ENCODE measurements around the gene PNPLA8. TPM values are rescaled to one million over a fixed set of nuclear protein-coding genes. Genes with fewer than 3 reads are reported as not detected.
"Not testable (repeated sequence)": the region's sequence is repeated elsewhere in the genome, so short reads cannot be mapped to it uniquely, and the experiment has no call there.

Gene PNPLA8
- polyA plus RNA-seq, 1 donor, result 24.1 TPM

- no peak overlapping the region for H3K4me3 ChIP-seq (ENCODE audit: low read length)
- DNase-seq, result no peak
- no peaks in the 10 kb centered on the region for H3K27me3 ChIP-seq (ENCODE audit: control insufficient read depth, insufficient read depth, low read length)
- H3K4me1 ChIP-seq (ENCODE audit: control insufficient read depth, insufficient read depth, low read length), result no peaks in the 10 kb centered on the region
- 100% methylated on average over 1 of the region's 1 CpG for WGBS (ENCODE audit: insufficient coverage, low lambda C conversion rate)
- H3K27ac ChIP-seq (ENCODE audit: low read length), result no peak overlapping the region
- no peaks in the 10 kb centered on the region for H3K36me3 ChIP-seq (ENCODE audit: control insufficient read depth, insufficient read depth, low read length)
- peaks cover 18% of the 10 kb centered on the region for H3K9me3 ChIP-seq (ENCODE audit: control insufficient read depth, low read depth, low read length)
Measured at GRCh38 chr7:108557617-108558016, 31.7 kb upstream of the PNPLA8 start.

DNA sequence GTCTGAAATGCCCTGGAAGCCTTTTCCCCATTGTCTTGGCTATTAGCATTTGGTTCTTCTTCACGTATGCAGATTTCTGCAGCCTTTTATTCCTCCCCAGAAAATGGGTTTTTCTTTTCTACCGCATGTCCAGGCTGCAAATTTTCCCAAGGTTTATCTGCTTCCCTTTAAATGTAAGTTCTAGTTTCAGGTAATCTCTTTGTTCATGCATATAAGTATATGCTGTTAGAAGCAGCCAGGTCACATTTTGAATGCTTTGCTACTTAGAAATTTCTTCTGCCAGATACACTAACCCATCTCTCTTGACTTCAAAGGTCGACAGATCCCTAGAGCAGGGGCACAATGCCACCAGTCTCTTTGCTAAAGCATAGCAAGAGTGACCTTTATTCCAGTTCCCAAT lies 31.3 kb upstream of the PNPLA8 start:
- Histone ChIP-seq H3K27ac (ENCODE audit: low read length) (no peak overlapping the region), H3K36me3 (ENCODE audit: control insufficient read depth, insufficient read depth, low read length) (no peaks in the 10 kb centered on the region), H3K9me3 (ENCODE audit: control insufficient read depth, low read depth, low read length) (peaks cover 18% of the 10 kb centered on the region), H3K4me3 (ENCODE audit: low read length) (no peak overlapping the region), H3K27me3 (ENCODE audit: control insufficient read depth, insufficient read depth, low read length) (no peaks in the 10 kb centered on the region), H3K4me1 (ENCODE audit: control insufficient read depth, insufficient read depth, low read length) (no peaks in the 10 kb centered on the region)
- 93% methylated on average over 2 of the region's 3 CpGs for WGBS (ENCODE audit: insufficient coverage, low lambda C conversion rate)
- no peak for DNase-seq

DNA sequence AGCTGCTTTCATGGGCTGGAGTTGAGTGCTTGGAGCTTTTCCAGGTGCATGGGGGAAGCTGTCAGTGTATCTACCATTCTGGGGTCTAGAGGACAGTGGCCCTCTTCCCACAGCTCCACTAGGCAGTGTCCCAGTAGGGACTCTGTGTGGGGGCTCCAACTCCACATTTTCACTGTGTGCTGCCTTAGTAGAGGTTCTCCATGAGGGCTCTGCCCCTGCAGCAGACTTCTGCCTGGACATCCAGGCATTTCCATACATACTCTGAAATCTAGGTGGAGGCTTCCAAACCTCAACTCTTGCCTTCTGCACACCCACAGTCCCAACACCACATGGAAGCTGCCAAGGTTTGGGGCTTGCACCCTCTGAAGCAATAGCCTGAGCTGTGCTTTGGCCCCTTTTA lies 30.7 kb upstream of the PNPLA8 start:
- H3K4me3 ChIP-seq (ENCODE audit: low read length); DNase-seq; H3K4me1 ChIP-seq (ENCODE audit: control insufficient read depth, insufficient read depth, low read length); H3K27me3 ChIP-seq (ENCODE audit: control insufficient read depth, insufficient read depth, low read length); H3K27ac ChIP-seq (ENCODE audit: low read length); H3K36me3 ChIP-seq (ENCODE audit: control insufficient read depth, insufficient read depth, low read length): not testable (repeated sequence)
- H3K9me3 ChIP-seq (ENCODE audit: control insufficient read depth, low read depth, low read length), result peaks cover 18% of the 10 kb centered on the region

GRCh38 chr7:108548141-108548896 lies 22.4 kb upstream of the PNPLA8 start:
- H3K9me3 ChIP-seq (ENCODE audit: control insufficient read depth, low read depth, low read length); H3K4me1 ChIP-seq (ENCODE audit: control insufficient read depth, insufficient read depth, low read length); H3K27me3 ChIP-seq (ENCODE audit: control insufficient read depth, insufficient read depth, low read length); DNase-seq; H3K4me3 ChIP-seq (ENCODE audit: low read length); H3K27ac ChIP-seq (ENCODE audit: low read length); H3K36me3 ChIP-seq (ENCODE audit: control insufficient read depth, insufficient read depth, low read length): not testable (repeated sequence)
- whole genome bisulfite sequencing (ENCODE audit: insufficient coverage, low lambda C conversion rate), result 80% methylated on average over 1 of the region's 2 CpGs

DNA sequence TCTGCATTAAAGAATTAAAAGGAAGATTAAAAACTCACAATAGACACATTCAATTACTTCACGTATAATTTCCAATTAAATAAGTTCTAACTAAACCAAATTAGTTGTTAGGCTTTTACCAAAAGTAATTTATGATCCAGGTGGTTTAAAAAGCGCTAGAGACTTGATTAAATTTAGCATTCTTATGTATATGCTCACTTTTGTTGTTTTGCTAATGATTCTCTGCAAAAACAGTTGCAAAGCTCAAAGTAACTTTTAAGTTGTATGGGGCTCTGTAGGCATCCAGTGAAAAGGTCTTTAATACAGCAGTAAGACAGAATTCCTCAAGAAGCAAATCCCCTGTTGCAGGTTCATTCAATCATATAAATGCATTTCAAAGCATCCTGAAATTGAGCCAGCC lies 15.5 kb upstream of the PNPLA8 start:
- no CpG with 5 or more reads among the region's 2 CpGs for WGBS (ENCODE audit: insufficient coverage, low lambda C conversion rate)
- Histone ChIP-seq H3K27me3 (ENCODE audit: control insufficient read depth, insufficient read depth, low read length) (no peaks in the 10 kb centered on the region), H3K27ac (ENCODE audit: low read length) (no peak overlapping the region), H3K4me3 (ENCODE audit: low read length) (no peak overlapping the region), H3K36me3 (ENCODE audit: control insufficient read depth, insufficient read depth, low read length) (no peaks in the 10 kb centered on the region), H3K4me1 (ENCODE audit: control insufficient read depth, insufficient read depth, low read length) (no peaks in the 10 kb centered on the region), H3K9me3 (ENCODE audit: control insufficient read depth, low read depth, low read length) (no peaks in the 10 kb centered on the region)
- no peak for DNase-seq

DNA sequence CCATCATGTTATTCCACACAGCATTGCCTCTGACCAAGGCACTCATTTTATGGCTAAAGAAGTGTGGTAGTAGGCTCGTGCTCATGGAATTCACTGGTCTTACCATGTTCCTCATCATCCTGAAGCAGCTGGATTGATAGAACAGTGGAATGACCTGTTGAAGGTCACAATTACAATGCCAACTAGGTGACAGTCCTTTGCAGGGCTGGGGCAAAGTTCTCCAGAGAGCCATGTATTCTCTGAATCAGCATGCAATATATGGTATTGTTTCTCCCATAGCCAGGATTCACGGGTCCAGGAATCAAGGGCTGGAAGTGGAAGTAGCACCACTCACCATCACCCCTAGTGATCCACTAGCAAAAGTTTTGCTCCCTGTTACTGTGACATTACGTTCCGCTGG lies 12.8 kb upstream of the PNPLA8 start:
- not testable (repeated sequence) for H3K27me3 ChIP-seq (ENCODE audit: control insufficient read depth, insufficient read depth, low read length)
- no CpG with 5 or more reads among the region's 4 CpGs for WGBS (ENCODE audit: insufficient coverage, low lambda C conversion rate)

GRCh38 chr7:108538236-108538635 lies 12.3 kb upstream of the PNPLA8 start:
- DNase-seq; H3K4me3 ChIP-seq (ENCODE audit: low read length); H3K9me3 ChIP-seq (ENCODE audit: control insufficient read depth, low read depth, low read length); H3K27me3 ChIP-seq (ENCODE audit: control insufficient read depth, insufficient read depth, low read length); H3K27ac ChIP-seq (ENCODE audit: low read length); H3K36me3 ChIP-seq (ENCODE audit: control insufficient read depth, insufficient read depth, low read length); H3K4me1 ChIP-seq (ENCODE audit: control insufficient read depth, insufficient read depth, low read length): not testable (repeated sequence)
- no CpG with 5 or more reads among the region's 2 CpGs for WGBS (ENCODE audit: insufficient coverage, low lambda C conversion rate)

More for the DNA sequence above, 12.8 kb upstream of the PNPLA8 start:
- not testable (repeated sequence) for H3K9me3 ChIP-seq (ENCODE audit: control insufficient read depth, low read depth, low read length); DNase-seq; H3K36me3 ChIP-seq (ENCODE audit: control insufficient read depth, insufficient read depth, low read length); H3K27ac ChIP-seq (ENCODE audit: low read length); H3K4me1 ChIP-seq (ENCODE audit: control insufficient read depth, insufficient read depth, low read length); H3K4me3 ChIP-seq (ENCODE audit: low read length)

DNA sequence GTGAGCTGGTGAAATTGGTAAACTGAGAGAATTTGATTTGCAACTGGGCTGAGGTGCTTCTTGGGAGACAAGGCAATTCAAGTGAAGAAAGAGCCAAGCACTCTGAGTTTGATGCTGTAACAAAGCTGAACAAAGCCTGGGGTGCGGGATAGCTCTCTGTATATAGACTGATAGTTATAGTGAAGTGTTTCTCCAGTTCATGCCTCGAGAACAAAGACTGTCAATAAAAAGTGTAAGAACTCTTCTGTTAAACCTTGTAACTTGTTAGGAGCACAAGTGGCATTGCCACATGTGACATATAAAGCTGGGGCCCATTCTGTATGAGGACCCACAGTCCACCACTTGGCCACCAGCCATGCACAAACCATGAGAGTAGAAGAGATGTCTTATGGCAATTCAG lies 11.3 kb upstream of the PNPLA8 start:
- Histone ChIP-seq H3K27me3 (ENCODE audit: control insufficient read depth, insufficient read depth, low read length) (no peaks in the 10 kb centered on the region), H3K4me1 (ENCODE audit: control insufficient read depth, insufficient read depth, low read length) (no peaks in the 10 kb centered on the region), H3K9me3 (ENCODE audit: control insufficient read depth, low read depth, low read length) (no peaks in the 10 kb centered on the region), H3K27ac (ENCODE audit: low read length) (no peak overlapping the region), H3K4me3 (ENCODE audit: low read length) (no peak overlapping the region), H3K36me3 (ENCODE audit: control insufficient read depth, insufficient read depth, low read length) (no peaks in the 10 kb centered on the region)
- DNase-seq, result no peak
- no CpG with 5 or more reads among the region's 2 CpGs for WGBS (ENCODE audit: insufficient coverage, low lambda C conversion rate)

DNA sequence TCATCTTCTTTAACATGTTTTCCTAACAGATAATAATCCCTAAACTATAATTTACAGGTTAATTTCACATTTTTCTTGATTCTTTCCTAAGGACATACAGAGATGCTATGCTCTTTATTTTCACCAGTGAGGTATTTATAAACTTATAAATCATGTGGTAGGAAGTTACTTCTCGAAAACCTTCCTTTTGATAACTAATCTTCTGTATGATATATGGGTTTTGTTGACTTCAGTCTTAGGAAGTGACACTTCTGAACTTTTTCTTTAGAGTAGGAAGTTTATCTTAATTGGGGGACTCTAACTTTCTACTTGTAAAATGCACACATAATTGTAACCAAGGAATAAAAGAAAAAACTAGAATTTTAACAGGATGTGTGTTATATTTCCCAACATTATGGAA lies 9.8 kb upstream of the PNPLA8 start:
- WGBS (ENCODE audit: insufficient coverage, low lambda C conversion rate), result no CpG with 5 or more reads among the region's 1 CpG
- no peak for DNase-seq
- Histone ChIP-seq H3K27me3 (ENCODE audit: control insufficient read depth, insufficient read depth, low read length) (no peaks in the 10 kb centered on the region), H3K4me3 (ENCODE audit: low read length) (no peak overlapping the region), H3K4me1 (ENCODE audit: control insufficient read depth, insufficient read depth, low read length) (no peaks in the 10 kb centered on the region), H3K9me3 (ENCODE audit: control insufficient read depth, low read depth, low read length) (no peaks in the 10 kb centered on the region), H3K36me3 (ENCODE audit: control insufficient read depth, insufficient read depth, low read length) (no peaks in the 10 kb centered on the region), H3K27ac (ENCODE audit: low read length) (no peak overlapping the region)

- Histone ChIP-seq H3K27me3 (ENCODE audit: control insufficient read depth, insufficient read depth, low read length) (no peaks in the 10 kb centered on the region), H3K4me3 (ENCODE audit: low read length) (no peak overlapping the region), H3K9me3 (ENCODE audit: control insufficient read depth, low read depth, low read length) (no peaks in the 10 kb centered on the region), H3K27ac (ENCODE audit: low read length) (no peak overlapping the region), H3K4me1 (ENCODE audit: control insufficient read depth, insufficient read depth, low read length) (no peaks in the 10 kb centered on the region), H3K36me3 (ENCODE audit: control insufficient read depth, insufficient read depth, low read length) (no peaks in the 10 kb centered on the region)
- 100% methylated on average over 1 of the region's 5 CpGs for WGBS (ENCODE audit: insufficient coverage, low lambda C conversion rate)
- no peak for DNase-seq
Measured at GRCh38 chr7:108535257-108535656, 9.3 kb upstream of the PNPLA8 start.

DNA sequence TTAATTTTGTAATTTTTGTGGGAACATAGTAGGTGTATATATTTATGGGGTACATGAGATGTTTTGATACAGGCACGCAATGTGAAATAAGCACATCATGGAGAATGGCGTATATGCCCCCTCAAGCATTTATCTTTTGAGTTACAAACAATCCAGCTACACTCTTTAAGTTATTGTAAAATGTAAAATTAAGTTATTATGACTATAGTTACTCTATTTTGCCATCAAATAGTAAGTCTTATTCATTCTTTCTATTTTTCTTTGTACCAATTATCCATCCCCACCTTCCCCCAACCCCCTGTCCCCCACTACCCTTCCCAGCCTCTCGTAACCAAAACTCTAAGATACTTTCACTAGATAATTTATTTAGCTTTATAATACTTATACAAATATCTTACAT lies 7.8 kb upstream of the PNPLA8 start:
- H3K4me1 ChIP-seq (ENCODE audit: control insufficient read depth, insufficient read depth, low read length), result no peaks in the 10 kb centered on the region
- no peaks in the 10 kb centered on the region for H3K36me3 ChIP-seq (ENCODE audit: control insufficient read depth, insufficient read depth, low read length)
- 100% methylated on average over 1 of the region's 3 CpGs for WGBS (ENCODE audit: insufficient coverage, low lambda C conversion rate)
- H3K27me3 ChIP-seq (ENCODE audit: control insufficient read depth, insufficient read depth, low read length), result no peaks in the 10 kb centered on the region
- DNase-seq, result no peak
- no peak overlapping the region for H3K27ac ChIP-seq (ENCODE audit: low read length)
- no peak overlapping the region for H3K4me3 ChIP-seq (ENCODE audit: low read length)
- no peaks in the 10 kb centered on the region for H3K9me3 ChIP-seq (ENCODE audit: control insufficient read depth, low read depth, low read length)
